ENCODE measurements around the gene NAALADL2. TPM values are rescaled to one million over a fixed set of nuclear protein-coding genes. Genes with fewer than 3 reads are reported as not detected.

The NAALADL2 gene
- total RNA-seq, 2 donors from 2014 or later = 6.2 to 14.5 TPM

- intact Hi-C loops (cut with DNase I) = no loop called here
- Histone ChIP-seq H3K9me3 (no peaks in the 10 kb centered on the region), H3K36me3 (replicated peaks in 1 of 2; ENCODE audit: insufficient read depth in 1 of 2, low read depth in 2 of 2) (no peaks in the 10 kb centered on the region), H3K4me1 (no peaks in the 10 kb centered on the region), H3K27ac (no peak overlapping the region), H3K27me3 (no peaks in the 10 kb centered on the region), H3K4me3 (no peak overlapping the region)
- WGBS, 2 donors = 26 to 38% methylated on average over 2 of the region's 2 CpGs
- ATAC-seq (no peak), DNase-seq (no peak)
- TF ChIP-seq, protein P1, sequence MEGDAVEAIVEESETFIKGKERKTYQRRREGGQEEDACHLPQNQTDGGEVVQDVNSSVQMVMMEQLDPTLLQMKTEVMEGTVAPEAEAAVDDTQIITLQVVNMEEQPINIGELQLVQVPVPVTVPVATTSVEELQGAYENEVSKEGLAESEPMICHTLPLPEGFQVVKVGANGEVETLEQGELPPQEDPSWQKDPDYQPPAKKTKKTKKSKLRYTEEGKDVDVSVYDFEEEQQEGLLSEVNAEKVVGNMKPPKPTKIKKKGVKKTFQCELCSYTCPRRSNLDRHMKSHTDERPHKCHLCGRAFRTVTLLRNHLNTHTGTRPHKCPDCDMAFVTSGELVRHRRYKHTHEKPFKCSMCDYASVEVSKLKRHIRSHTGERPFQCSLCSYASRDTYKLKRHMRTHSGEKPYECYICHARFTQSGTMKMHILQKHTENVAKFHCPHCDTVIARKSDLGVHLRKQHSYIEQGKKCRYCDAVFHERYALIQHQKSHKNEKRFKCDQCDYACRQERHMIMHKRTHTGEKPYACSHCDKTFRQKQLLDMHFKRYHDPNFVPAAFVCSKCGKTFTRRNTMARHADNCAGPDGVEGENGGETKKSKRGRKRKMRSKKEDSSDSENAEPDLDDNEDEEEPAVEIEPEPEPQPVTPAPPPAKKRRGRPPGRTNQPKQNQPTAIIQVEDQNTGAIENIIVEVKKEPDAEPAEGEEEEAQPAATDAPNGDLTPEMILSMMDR (IDR thresholded peaks at IDR 0.05) = no peak
- no peak for TF ChIP-seq POLR2A (IDR thresholded peaks at IDR 0.05)
Measured at GRCh38 chr3:175476489-175476888, 617.4 kb downstream of the NAALADL2 start.

DNA sequence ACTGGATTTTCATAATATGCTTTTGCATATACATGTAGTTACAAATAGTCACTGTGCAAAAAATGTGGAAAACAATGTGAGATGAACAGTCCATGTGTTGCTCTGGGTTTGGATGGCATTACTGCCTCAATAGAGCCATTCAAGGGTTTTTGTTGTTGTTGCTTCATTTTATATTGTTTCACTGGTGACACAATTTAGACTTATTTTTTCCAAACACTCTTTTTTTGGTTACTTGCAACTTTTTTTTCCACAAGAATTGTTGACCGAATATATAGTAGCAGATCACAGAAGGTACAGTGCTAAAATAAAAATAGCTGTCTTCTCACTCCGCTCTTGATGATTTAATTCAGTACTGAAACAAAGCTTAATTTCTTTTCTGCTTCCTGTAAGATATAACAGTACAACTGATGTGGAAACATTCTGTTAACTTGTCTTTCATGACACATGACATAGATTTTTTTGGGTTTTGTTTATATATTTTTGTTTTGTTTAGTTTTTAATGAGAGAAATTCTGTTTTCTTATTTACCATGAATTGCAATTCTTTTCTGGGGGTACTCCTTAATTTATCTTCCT is 618.6 kb downstream of the NAALADL2 start:
- no peaks in the 10 kb centered on the region for H3K4me1 ChIP-seq
- no peaks in the 10 kb centered on the region for H3K27me3 ChIP-seq
- ATAC-seq = no peak
- no peak overlapping the region for H3K27ac ChIP-seq
- no peak for DNase-seq
- intact Hi-C loops (cut with DNase I) = no loop called here
- no peak overlapping the region for H3K4me3 ChIP-seq
- WGBS, 2 donors = 77 to 89% methylated on average over 2 of the region's 2 CpGs
- no peaks in the 10 kb centered on the region for H3K9me3 ChIP-seq
- H3K36me3 ChIP-seq (replicated peaks in 1 of 2; ENCODE audit: insufficient read depth in 1 of 2, low read depth in 2 of 2) = no peaks in the 10 kb centered on the region
- TF ChIP-seq, protein P1 (IDR thresholded peaks at IDR 0.05) = no peak
- TF ChIP-seq POLR2A (IDR thresholded peaks at IDR 0.05) = no peak

DNA sequence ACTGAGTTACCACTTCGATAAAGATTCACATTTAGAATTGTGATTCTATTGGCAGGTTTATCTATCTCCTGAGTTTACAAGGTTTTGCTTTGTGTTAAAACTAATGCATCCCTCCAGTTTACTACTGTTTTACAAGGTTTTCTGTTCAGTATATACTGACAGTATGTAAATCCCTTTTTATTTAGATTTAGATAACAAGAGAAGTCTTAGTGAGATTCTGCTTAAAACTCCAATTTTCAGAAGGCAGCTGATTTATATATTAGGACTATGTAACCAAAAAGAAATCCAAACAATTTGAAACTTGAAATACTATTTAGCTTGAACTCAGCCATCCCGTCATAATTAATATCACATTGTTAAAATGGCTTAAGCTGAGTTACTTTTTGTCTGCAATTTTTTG is 619.2 kb downstream of the NAALADL2 start:
- TF ChIP-seq, protein P1 (IDR thresholded peaks at IDR 0.05) = no peak
- no peak for TF ChIP-seq POLR2A (IDR thresholded peaks at IDR 0.05)
- intact Hi-C loops (cut with DNase I) = no loop called here
- Histone ChIP-seq H3K4me3 (no peak overlapping the region), H3K27ac (no peak overlapping the region), H3K9me3 (no peaks in the 10 kb centered on the region), H3K27me3 (no peaks in the 10 kb centered on the region), H3K36me3 (replicated peaks in 1 of 2; ENCODE audit: insufficient read depth in 1 of 2, low read depth in 2 of 2) (no peaks in the 10 kb centered on the region), H3K4me1 (no peaks in the 10 kb centered on the region)
- DNase-seq = no peak
- ATAC-seq = no peak
- WGBS, 2 donors = 74 to 81% methylated on average over 2 of the region's 2 CpGs

DNA sequence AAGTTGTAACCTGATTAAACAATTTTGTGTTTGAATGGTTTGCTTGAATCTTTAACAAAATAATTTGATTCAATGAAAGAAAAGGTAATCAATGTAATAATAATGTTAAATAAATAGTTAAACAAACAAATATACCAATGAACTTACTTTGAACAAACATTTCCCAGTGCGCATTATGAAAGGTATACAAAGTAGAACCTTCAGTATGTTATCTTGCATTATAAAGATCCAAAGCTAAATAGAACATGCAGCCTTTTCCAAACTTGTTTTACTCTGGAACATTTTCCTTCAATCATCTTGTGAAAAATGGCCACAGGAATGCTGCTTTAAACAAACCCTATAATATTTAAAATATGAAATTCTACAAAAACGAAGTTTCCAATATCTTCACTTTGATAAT is 620.0 kb downstream of the NAALADL2 start:
- Histone ChIP-seq H3K27ac (no peak overlapping the region), H3K27me3 (no peaks in the 10 kb centered on the region), H3K4me3 (no peak overlapping the region), H3K9me3 (no peaks in the 10 kb centered on the region), H3K36me3 (replicated peaks in 1 of 2; ENCODE audit: insufficient read depth in 1 of 2, low read depth in 2 of 2) (no peaks in the 10 kb centered on the region), H3K4me1 (no peaks in the 10 kb centered on the region)
- TF ChIP-seq, protein P1 (IDR thresholded peaks at IDR 0.05) = no peak
- no peak for TF ChIP-seq POLR2A (IDR thresholded peaks at IDR 0.05)
- no peak for ATAC-seq
- no peak for DNase-seq
- WGBS, 2 donors = 46 to 58% methylated on average over 2 of the region's 2 CpGs
- intact Hi-C loops (cut with DNase I) = no loop called here

- Histone ChIP-seq H3K4me3 (no peak overlapping the region), H3K9me3 (no peaks in the 10 kb centered on the region), H3K27me3 (no peaks in the 10 kb centered on the region), H3K27ac (no peak overlapping the region), H3K36me3 (replicated peaks in 1 of 2; ENCODE audit: insufficient read depth in 1 of 2, low read depth in 2 of 2) (no peaks in the 10 kb centered on the region), H3K4me1 (no peaks in the 10 kb centered on the region)
- TF ChIP-seq, protein P1 (IDR thresholded peaks at IDR 0.05) = no peak
- no peak for TF ChIP-seq POLR2A (IDR thresholded peaks at IDR 0.05)
- ATAC-seq (no peak), DNase-seq (no peak)
- intact Hi-C loops (cut with DNase I) = no loop called here
Measured at GRCh38 chr3:175479800-175480199, 620.7 kb downstream of the NAALADL2 start.

Data from body of pancreas (tissue), 4 donors.